Thoracic aorta (tissue), 2 donors: Measurements from ENCODE around the gene RAB25. TPM values are rescaled to one million over a fixed set of nuclear protein-coding genes. Genes with fewer than 3 reads are reported as not detected.
A peak's percentile ranks its signal among the peaks of the same experiment; 100 is the strongest.

Experiments
- ATAC-seq: fragments of 150-250 bp; one replicate; pipeline ENCODE4 v1.8.0; 2017; ENCODE audit warnings: low read depth; ENCODE audit not compliant: insufficient number of reproducible peaks, low FRiP score
- DNase-seq: peaks from one replicate; pipeline ENCODE4 v3.0.0-alpha.2; 2020; ENCODE audit warnings: low spot score
- H3K27ac ChIP-seq, 2 donors: fragments of 200-600 bp; sonication (generic); 1 replicate in 1 of 2; 2 replicates in 1 of 2; pipeline ENCODE4 v1.5.1; 2016; ENCODE audit warnings: mild to moderate bottlenecking in 2 of 2, moderate library complexity in 2 of 2
- H3K27me3 ChIP-seq: fragments of 200-600 bp; sonication (generic); replicated peaks from 2 replicates; pipeline ENCODE4 v1.6.0; 2016; ENCODE audit warnings: mild to moderate bottlenecking; ENCODE audit not compliant: insufficient read depth
- H3K36me3 ChIP-seq: fragments of 200-600 bp; sonication (generic); one replicate; pipeline ENCODE4 v1.5.1; 2016
- H3K4me1 ChIP-seq, 2 donors: fragments of 200-600 bp; sonication (generic); 1 replicate in 1 of 2; 2 replicates in 1 of 2; pipeline versions ENCODE4 v1.5.1 to v1.6.0; 2016; ENCODE audit warnings: low read depth in 2 of 2, mild to moderate bottlenecking in 1 of 2; ENCODE audit not compliant: control insufficient read depth in 1 of 2
- H3K4me3 ChIP-seq: fragments of 200-600 bp; sonication (generic); 2 replicates; pipeline ENCODE4 v1.5.1; 2016; ENCODE audit warnings: mild to moderate bottlenecking
- H3K9me3 ChIP-seq: fragments of 200-600 bp; sonication (generic); 2 replicates; pipeline ENCODE4 v1.5.1; 2016
- total RNA-seq, 2 donors: library from RNA; depleted of rRNA; stranded (reverse); fragments of >200 nt; gene quantifications; one replicate each; pipeline versions ENCODE4 v1.1.0 to v1.2.3, GENCODE V29; 2016
- TF ChIP-seq, protein P1 (sequence below): fragments of 200-600 bp; sonication (generic); IDR thresholded peaks from one replicate; pipeline ENCODE4 v1.5.1; 2019; ENCODE audit warnings: antibody characterized with exemption

Gene RAB25
- total RNA-seq, 2 donors from 2014 or later: not detected

DNA sequence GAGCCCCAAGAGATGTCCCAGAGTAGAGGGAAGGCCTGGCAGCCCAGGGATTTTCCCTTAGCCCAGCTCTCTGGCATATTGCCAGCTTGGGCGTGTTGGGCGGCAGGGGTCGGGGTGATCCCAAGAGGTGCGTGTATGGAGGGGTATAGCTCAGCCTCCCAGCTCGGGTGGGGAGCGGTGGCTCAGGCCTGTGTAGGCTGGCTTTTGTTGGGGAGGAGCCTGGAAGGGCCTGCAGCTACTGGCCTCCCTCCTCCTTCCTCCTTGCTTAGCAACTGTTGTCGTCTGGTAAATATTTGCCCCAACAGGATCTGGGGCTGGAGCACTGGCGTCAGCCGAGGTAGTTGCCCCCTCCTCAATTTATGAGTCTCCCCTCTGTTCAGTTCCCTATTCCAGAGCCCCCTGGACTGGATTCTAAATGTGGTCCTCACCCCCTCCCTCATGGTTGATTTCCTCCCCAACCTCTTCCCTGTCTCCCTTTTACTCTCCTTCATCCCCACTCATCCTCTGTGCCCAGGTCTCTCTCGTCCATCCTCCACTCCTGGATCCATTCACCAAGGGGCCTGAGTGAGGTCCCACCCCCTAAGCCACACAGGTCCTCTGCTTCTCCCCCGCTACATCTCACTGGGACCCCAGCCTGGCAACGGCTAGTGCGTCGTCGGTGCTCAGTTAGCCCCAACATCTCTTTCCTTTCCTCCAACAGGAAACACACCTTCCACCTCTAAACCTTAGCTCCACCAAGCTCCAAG is 43.3 kb downstream of the RAB25 start:
- DNase-seq: no peak
- H3K4me3 ChIP-seq: peak overlapping the region; percentile 54
- H3K4me1 ChIP-seq: peaks cover 39 to 65% of the 10 kb centered on the region in 2 donors

DNA sequence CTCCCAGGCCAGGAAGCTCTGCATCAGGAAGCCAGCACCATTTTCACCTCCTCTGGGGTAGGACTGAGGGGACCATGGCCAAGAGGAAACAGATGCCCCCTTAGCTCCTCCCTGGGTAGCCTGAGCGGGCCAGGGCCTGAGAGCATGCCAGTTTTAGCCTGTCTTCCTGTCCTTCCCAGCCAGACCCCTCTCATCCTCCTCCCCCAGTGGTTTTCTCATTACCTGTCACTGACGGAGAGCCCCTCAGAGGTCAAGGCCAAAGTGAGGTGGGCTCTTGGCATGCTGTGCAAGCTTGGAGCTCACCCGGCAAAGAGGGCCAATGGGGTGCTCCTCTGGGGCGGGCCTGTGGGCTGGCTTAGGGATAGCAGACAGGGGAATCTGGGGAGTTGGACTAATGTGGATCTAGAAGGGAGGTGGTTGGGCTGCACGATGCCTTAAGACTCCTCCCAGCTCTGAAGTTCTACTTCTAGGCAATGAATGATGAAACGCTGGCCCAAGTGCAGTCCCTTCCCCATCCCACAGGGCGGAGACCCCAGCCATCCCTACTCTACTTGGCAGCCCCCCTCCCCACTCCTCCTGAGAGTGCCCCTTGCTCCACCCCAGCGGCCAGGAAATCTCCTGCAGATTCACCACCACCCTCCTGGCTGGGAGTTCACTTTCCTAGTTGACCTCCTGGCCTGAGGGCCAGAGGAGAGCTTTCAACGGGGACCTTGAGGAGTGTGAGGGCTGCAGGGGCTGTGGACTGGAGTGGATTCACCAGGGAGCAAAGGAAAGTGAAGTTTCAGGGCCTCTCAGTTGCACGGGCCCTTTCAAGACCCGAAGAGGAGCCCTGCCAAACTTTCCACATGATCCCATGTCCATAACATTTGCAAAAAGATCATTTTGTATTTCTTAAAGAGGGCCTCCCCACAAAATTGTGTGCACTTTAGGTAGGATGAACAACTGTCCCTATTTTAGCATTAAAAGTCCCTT is 44.2 kb downstream of the RAB25 start:
- Histone ChIP-seq H3K27ac (peak overlapping the region; percentile 97 to 99), H3K9me3 (no peaks in the 10 kb centered on the region), H3K4me3 (peak overlapping the region; percentile 64), H3K36me3 (no peaks in the 10 kb centered on the region), H3K4me1 (peaks cover 39 to 65% of the 10 kb centered on the region in 2 donors), H3K27me3 (no peaks in the 10 kb centered on the region)
- DNase-seq: no peak
- no peak for ATAC-seq
- TF ChIP-seq, protein P1, sequence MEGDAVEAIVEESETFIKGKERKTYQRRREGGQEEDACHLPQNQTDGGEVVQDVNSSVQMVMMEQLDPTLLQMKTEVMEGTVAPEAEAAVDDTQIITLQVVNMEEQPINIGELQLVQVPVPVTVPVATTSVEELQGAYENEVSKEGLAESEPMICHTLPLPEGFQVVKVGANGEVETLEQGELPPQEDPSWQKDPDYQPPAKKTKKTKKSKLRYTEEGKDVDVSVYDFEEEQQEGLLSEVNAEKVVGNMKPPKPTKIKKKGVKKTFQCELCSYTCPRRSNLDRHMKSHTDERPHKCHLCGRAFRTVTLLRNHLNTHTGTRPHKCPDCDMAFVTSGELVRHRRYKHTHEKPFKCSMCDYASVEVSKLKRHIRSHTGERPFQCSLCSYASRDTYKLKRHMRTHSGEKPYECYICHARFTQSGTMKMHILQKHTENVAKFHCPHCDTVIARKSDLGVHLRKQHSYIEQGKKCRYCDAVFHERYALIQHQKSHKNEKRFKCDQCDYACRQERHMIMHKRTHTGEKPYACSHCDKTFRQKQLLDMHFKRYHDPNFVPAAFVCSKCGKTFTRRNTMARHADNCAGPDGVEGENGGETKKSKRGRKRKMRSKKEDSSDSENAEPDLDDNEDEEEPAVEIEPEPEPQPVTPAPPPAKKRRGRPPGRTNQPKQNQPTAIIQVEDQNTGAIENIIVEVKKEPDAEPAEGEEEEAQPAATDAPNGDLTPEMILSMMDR: no peak

More for the DNA sequence above, 43.3 kb downstream of the RAB25 start:
- peak; percentile 25 for ATAC-seq
- Histone ChIP-seq H3K36me3 (no peaks in the 10 kb centered on the region), H3K27me3 (no peaks in the 10 kb centered on the region), H3K27ac (peak overlapping the region; percentile 97 to 99), H3K9me3 (no peaks in the 10 kb centered on the region)
- TF ChIP-seq, protein P1: no peak

DNA sequence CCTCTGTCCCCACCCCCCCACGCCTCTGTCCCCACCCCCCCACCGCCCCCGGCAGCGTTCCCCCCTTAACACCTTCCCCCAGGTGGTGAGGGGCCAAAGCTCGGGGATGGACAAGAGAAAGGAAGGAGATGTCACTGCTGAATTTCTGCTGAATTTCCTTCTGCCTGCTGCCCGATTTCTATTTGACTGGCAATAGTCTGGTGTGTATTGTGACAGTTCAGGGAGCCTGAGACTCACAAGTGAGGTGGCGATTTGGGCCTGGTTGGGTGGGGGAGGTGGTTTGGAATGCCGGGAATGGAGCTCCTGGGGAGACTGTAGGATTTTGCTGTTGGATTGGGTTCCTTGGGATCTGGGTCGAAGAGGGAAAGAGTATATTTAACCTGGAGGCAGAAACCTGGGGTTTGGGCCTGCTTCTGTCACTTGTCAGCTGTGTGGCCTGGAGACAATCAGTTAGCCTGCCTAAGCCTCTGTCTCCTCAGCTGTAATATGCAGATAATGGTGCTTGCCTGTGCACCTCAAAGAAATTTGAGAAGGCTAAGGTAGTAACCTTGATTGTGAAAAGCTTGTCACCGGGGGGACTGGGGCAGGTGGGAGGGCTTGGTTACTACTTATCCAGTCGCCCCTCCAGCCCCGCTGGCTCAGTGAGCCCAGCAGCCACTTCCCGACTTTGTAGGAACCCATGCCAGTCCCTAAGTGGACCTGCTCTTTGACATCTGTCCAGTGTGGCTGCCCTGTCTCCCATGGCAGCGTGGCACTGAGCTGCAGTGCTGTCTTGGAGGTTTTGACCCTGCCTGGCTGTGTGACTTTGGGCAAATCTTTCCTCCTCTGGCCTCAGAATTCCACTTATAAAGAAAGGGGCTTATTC is 45.9 kb downstream of the RAB25 start:
- Histone ChIP-seq H3K9me3 (no peaks in the 10 kb centered on the region), H3K36me3 (no peaks in the 10 kb centered on the region), H3K27me3 (no peaks in the 10 kb centered on the region), H3K4me1 (peaks cover 39 to 56% of the 10 kb centered on the region in 2 donors), H3K4me3 (peak overlapping the region; percentile 64), H3K27ac (peak overlapping the region; percentile 86 to 99)
- DNase-seq: no peak
- TF ChIP-seq, protein P1: no peak
- no peak for ATAC-seq

DNA sequence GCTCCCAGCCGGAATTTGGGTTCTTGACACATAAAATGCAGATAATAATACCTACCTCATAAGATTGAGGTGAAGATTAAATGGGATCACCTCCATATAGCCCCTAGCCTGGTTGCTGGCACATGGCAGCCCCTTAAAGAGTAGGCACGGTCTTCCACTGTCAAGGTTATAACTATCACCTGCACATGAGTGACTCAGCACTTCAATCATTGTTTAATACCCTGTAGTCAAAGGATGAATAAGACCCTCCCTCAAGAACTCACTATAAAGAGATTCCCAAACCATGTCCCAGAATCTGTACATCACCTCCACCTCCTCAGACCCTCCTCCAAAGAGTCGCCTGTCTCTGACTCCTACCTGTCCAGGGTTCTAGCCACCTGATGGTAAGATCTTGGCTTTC is 47.1 kb downstream of the RAB25 start:
- Histone ChIP-seq H3K4me1 (peaks cover 31 to 54% of the 10 kb centered on the region in 2 donors), H3K36me3 (no peaks in the 10 kb centered on the region), H3K27me3 (no peaks in the 10 kb centered on the region), H3K4me3 (no peak overlapping the region), H3K9me3 (no peaks in the 10 kb centered on the region), H3K27ac (peak overlapping the region; percentile 86 to 99)
- DNase-seq (no peak), ATAC-seq (no peak)
- TF ChIP-seq, protein P1: no peak
